Liver (tissue), 9 donors: ENCODE data around the gene ATP2A3. TPM values are rescaled to one million over a fixed set of nuclear protein-coding genes. Genes with fewer than 3 reads are reported as not detected.

Source experiments
- DNase-seq: peaks from one replicate; pipeline ENCODE4 v3.0.0-alpha.2; 2017; ENCODE audit warnings: low spot score
- H3K27ac ChIP-seq, 2 donors: one replicate each; pipeline ENCODE4 v1.7.0; 2013; ENCODE audit warnings: inconsistent platforms in 2 of 2, low read length in 2 of 2, control low read depth in 1 of 2, low read depth in 1 of 2, mild to moderate bottlenecking in 1 of 2
- H3K27me3 ChIP-seq, 4 donors: one replicate each; pipeline versions ENCODE4 v1.6.1 to v1.7.0; 2013; ENCODE audit warnings: low read length in 3 of 4, inconsistent platforms in 1 of 4, mild to moderate bottlenecking in 1 of 4, moderate library complexity in 1 of 4; ENCODE audit not compliant: control insufficient read depth in 4 of 4, insufficient read depth in 4 of 4
- H3K36me3 ChIP-seq, 4 donors: one replicate each; pipeline versions ENCODE4 v1.6.1 to v1.7.0; 2013; ENCODE audit warnings: low read length in 3 of 4, mild to moderate bottlenecking in 3 of 4, low read depth in 1 of 4, moderate library complexity in 1 of 4; ENCODE audit not compliant: control insufficient read depth in 4 of 4, insufficient read depth in 3 of 4
- H3K4me1 ChIP-seq, 4 donors: one replicate each; pipeline versions ENCODE4 v1.6.1 to v1.7.0; 2013; ENCODE audit warnings: low read length in 3 of 4, mild to moderate bottlenecking in 3 of 4, moderate library complexity in 1 of 4; ENCODE audit not compliant: control insufficient read depth in 4 of 4, insufficient read depth in 4 of 4
- H3K4me3 ChIP-seq, 3 donors: one replicate each; pipeline versions ENCODE4 v1.6.1 to v1.7.0; 2013; ENCODE audit warnings: low read length in 3 of 3, control low read depth in 1 of 3, low read depth in 1 of 3, mild to moderate bottlenecking in 1 of 3
- H3K9ac ChIP-seq, 2 donors: one replicate each; pipeline ENCODE4 v1.7.0; 2013; ENCODE audit warnings: low read length in 2 of 2, mild to moderate bottlenecking in 2 of 2, moderate library complexity in 2 of 2, control low read depth in 1 of 2, low read depth in 1 of 2
- H3K9me3 ChIP-seq, 4 donors: one replicate each; pipeline versions ENCODE4 v1.6.1 to v1.7.0; 2013; ENCODE audit warnings: low read length in 3 of 4; ENCODE audit not compliant: control insufficient read depth in 4 of 4
- EGR1 ChIP-seq, 2 donors: IDR thresholded peaks; 2 replicates each; pipeline ENCODE4 v1.6.1; 2016 to 2018; ENCODE audit warnings: antibody characterized with exemption in 2 of 2, low read depth in 2 of 2
- FOXA1 ChIP-seq: IDR thresholded peaks from 2 replicates; pipeline ENCODE4 v1.6.1; 2016; ENCODE audit warnings: antibody characterized with exemption
- GABPA ChIP-seq, 2 donors: IDR thresholded peaks in 1 of 2; conservative IDR thresholded peaks in 1 of 2; 2 replicates each; pipeline ENCODE4 v1.6.1; 2016; ENCODE audit warnings: antibody characterized with exemption in 2 of 2, mild to moderate bottlenecking in 1 of 2, moderate library complexity in 1 of 2
- HNF4A ChIP-seq, 2 donors: conservative IDR thresholded peaks; 2 replicates each; pipeline ENCODE4 v1.6.1; 2016; ENCODE audit warnings: antibody characterized with exemption in 2 of 2, mild to moderate bottlenecking in 2 of 2
- JUND ChIP-seq, 2 donors: IDR thresholded peaks; 2 replicates each; pipeline ENCODE4 v1.6.1; 2016; ENCODE audit warnings: antibody characterized with exemption in 2 of 2
- NR2F2 ChIP-seq: IDR thresholded peaks from 2 replicates; pipeline ENCODE4 v1.6.1; 2016; ENCODE audit warnings: antibody characterized with exemption
- RAD21 ChIP-seq, 2 donors: IDR thresholded peaks; 2 replicates each; pipeline ENCODE4 v1.6.1; 2016; ENCODE audit warnings: antibody characterized with exemption in 2 of 2, mild to moderate bottlenecking in 2 of 2
- RXRA ChIP-seq, 2 donors: IDR thresholded peaks; 2 replicates each; pipeline ENCODE4 v1.6.1; 2017 to 2018; ENCODE audit warnings: antibody characterized with exemption in 2 of 2, mild to moderate bottlenecking in 1 of 2
- SP1 ChIP-seq: IDR thresholded peaks from 2 replicates; pipeline ENCODE4 v1.6.1; 2018; ENCODE audit warnings: antibody characterized with exemption, mild to moderate bottlenecking
- WGBS: extraction: QIAGEN DNeasy Blood & Tissue Kit; methylation state at CpG from one replicate; pipeline ENCODE4 v1.1.7; 2013; 5-methylcytosine and 5-hydroxymethylcytosine counted together
- polyA plus RNA-seq, 2 donors: library from polyadenylated mRNA; stranded (reverse) in 1 of 2; unstranded in 1 of 2; fragments of 200-250 nt in 1 of 2; fragments of >200 nt in 1 of 2; fragmentation: Nextera tagmentation in 1 of 2; extraction: Ambion mirVana in 1 of 2; gene quantifications; one replicate each; pipeline versions ENCODE4 v1.2.1 to v1.2.3, GENCODE V29; 2013 to 2015
- total RNA-seq, 2 donors: library from RNA; depleted of rRNA; stranded (reverse); fragments of >200 nt; gene quantifications; one replicate each; pipeline ENCODE4 v1.2.3, GENCODE V29; 2014
- TF ChIP-seq, protein P1 (sequence below): IDR thresholded peaks from 2 replicates; pipeline ENCODE4 v1.6.1; 2016; ENCODE audit warnings: antibody characterized with exemption, mild to moderate bottlenecking
- TF ChIP-seq, protein P2 (sequence below): fragments of 150-350 bp; IDR thresholded peaks from 2 replicates; pipeline ENCODE4 v1.5.1; 2017; ENCODE audit warnings: improper control_type of control experiment, low read depth, low read length; ENCODE audit not compliant: missing input control
- TF ChIP-seq, protein P3 (sequence below): IDR thresholded peaks from 2 replicates; pipeline ENCODE4 v1.6.1; 2016; ENCODE audit warnings: antibody characterized with exemption
- TF ChIP-seq, protein P4 (sequence below): IDR thresholded peaks from 2 replicates; pipeline ENCODE4 v1.6.1; 2016; ENCODE audit warnings: antibody characterized with exemption
- TF ChIP-seq, protein P5 (sequence below): IDR thresholded peaks from 2 replicates; pipeline ENCODE4 v1.6.1; 2016; ENCODE audit warnings: antibody characterized with exemption
- donor health status: healthy.
- donor health status: healthy.
- donor health status: healthy.
- donor health status: healthy.
- donor health status: healthy.

The ATP2A3 gene
- total and polyA plus RNA-seq, 4 donors: 1.4 to 17.1 (median 3.2) TPM

DNA sequence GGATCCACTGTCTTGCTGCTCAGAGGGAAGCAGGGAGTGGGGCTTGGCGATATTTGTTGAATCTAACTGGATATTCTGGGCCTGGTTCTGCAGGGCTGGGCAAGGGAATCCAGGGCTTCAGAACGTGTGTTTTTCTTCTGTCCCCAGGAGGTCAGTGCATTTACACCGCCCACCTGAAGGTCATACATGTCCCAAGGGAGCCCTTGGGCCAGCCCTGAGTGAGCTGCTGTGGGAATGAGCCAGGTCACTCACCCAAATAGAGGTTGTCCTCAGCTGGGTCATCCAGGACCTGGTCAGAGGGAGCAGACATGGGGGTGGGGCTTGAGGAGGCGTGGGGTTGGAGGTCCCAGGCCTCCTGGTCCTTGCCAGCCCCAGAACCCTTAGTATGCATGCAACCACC is 82.0 kb downstream of the ATP2A3 start (continued):
- TF ChIP-seq FOXA1: no peak

DNA sequence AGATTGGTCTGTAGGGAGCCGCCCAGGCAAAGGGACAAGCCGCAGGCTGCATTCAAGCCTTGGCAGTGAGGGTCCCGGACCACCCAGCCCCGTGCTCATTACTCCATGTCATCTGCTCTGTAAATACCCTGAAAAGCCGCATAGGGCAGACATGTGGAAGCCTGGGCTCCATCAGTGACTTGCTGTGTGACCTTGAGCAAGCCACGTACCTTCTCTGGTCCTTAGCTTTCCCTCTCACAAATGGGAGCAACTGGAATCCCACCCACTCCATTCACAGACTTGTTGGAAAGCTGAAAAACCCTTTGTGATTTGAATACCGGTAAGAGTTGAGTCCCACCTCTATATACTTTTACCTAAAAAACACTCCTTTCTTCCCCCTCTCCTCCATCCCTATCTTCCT is 83.3 kb downstream of the ATP2A3 start:
- no peaks in the 10 kb centered on the region for H3K27me3 ChIP-seq
- H3K9me3 ChIP-seq: no peaks in the 10 kb centered on the region
- H3K4me1 ChIP-seq: peaks cover 0 to under 1% (median 0%) of the 10 kb centered on the region in 4 donors
- no peak for TF ChIP-seq SP1
- TF ChIP-seq, protein P1, sequence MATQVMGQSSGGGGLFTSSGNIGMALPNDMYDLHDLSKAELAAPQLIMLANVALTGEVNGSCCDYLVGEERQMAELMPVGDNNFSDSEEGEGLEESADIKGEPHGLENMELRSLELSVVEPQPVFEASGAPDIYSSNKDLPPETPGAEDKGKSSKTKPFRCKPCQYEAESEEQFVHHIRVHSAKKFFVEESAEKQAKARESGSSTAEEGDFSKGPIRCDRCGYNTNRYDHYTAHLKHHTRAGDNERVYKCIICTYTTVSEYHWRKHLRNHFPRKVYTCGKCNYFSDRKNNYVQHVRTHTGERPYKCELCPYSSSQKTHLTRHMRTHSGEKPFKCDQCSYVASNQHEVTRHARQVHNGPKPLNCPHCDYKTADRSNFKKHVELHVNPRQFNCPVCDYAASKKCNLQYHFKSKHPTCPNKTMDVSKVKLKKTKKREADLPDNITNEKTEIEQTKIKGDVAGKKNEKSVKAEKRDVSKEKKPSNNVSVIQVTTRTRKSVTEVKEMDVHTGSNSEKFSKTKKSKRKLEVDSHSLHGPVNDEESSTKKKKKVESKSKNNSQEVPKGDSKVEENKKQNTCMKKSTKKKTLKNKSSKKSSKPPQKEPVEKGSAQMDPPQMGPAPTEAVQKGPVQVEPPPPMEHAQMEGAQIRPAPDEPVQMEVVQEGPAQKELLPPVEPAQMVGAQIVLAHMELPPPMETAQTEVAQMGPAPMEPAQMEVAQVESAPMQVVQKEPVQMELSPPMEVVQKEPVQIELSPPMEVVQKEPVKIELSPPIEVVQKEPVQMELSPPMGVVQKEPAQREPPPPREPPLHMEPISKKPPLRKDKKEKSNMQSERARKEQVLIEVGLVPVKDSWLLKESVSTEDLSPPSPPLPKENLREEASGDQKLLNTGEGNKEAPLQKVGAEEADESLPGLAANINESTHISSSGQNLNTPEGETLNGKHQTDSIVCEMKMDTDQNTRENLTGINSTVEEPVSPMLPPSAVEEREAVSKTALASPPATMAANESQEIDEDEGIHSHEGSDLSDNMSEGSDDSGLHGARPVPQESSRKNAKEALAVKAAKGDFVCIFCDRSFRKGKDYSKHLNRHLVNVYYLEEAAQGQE: no peak
- TF ChIP-seq, protein P2, sequence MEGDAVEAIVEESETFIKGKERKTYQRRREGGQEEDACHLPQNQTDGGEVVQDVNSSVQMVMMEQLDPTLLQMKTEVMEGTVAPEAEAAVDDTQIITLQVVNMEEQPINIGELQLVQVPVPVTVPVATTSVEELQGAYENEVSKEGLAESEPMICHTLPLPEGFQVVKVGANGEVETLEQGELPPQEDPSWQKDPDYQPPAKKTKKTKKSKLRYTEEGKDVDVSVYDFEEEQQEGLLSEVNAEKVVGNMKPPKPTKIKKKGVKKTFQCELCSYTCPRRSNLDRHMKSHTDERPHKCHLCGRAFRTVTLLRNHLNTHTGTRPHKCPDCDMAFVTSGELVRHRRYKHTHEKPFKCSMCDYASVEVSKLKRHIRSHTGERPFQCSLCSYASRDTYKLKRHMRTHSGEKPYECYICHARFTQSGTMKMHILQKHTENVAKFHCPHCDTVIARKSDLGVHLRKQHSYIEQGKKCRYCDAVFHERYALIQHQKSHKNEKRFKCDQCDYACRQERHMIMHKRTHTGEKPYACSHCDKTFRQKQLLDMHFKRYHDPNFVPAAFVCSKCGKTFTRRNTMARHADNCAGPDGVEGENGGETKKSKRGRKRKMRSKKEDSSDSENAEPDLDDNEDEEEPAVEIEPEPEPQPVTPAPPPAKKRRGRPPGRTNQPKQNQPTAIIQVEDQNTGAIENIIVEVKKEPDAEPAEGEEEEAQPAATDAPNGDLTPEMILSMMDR: no peak
- TF ChIP-seq FOXA1: no peak
- no peak for TF ChIP-seq GABPA (IDR thresholded peaks at IDR 0.05 in 1 of 2, conservative IDR thresholded peaks at IDR 0.05 in 1 of 2)
- no peak for TF ChIP-seq RAD21 (IDR thresholded peaks at IDR 0.05)
- no peak for TF ChIP-seq RXRA (IDR thresholded peaks at IDR 0.05)
- no peak for TF ChIP-seq JUND (IDR thresholded peaks at IDR 0.05)
- TF ChIP-seq NR2F2: no peak
- TF ChIP-seq HNF4A (conservative IDR thresholded peaks at IDR 0.05): no peak
- TF ChIP-seq, protein P3, sequence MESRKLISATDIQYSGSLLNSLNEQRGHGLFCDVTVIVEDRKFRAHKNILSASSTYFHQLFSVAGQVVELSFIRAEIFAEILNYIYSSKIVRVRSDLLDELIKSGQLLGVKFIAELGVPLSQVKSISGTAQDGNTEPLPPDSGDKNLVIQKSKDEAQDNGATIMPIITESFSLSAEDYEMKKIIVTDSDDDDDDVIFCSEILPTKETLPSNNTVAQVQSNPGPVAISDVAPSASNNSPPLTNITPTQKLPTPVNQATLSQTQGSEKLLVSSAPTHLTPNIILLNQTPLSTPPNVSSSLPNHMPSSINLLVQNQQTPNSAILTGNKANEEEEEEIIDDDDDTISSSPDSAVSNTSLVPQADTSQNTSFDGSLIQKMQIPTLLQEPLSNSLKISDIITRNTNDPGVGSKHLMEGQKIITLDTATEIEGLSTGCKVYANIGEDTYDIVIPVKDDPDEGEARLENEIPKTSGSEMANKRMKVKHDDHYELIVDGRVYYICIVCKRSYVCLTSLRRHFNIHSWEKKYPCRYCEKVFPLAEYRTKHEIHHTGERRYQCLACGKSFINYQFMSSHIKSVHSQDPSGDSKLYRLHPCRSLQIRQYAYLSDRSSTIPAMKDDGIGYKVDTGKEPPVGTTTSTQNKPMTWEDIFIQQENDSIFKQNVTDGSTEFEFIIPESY: no peak
- TF ChIP-seq, protein P4, sequence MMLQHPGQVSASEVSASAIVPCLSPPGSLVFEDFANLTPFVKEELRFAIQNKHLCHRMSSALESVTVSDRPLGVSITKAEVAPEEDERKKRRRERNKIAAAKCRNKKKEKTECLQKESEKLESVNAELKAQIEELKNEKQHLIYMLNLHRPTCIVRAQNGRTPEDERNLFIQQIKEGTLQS: no peak
- TF ChIP-seq EGR1 (IDR thresholded peaks at IDR 0.05; ENCODE audit: low read depth in 2 of 2): no peak
- TF ChIP-seq, protein P5, sequence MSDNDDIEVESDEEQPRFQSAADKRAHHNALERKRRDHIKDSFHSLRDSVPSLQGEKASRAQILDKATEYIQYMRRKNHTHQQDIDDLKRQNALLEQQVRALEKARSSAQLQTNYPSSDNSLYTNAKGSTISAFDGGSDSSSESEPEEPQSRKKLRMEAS: no peak
- DNase-seq: no peak
- H3K4me3 ChIP-seq: no peak overlapping the region
- no peaks in the 10 kb centered on the region for H3K36me3 ChIP-seq
- WGBS: 90% methylated on average over 7 of the region's 7 CpGs
- H3K27ac ChIP-seq: no peak overlapping the region
- no peak overlapping the region for H3K9ac ChIP-seq
